ENCODE measurements around the gene ILKAP.
"Not testable (repeated sequence)": the region's sequence is repeated elsewhere in the genome, so short reads cannot be mapped to it uniquely, and the experiment has no call there.

ILKAP gene

GRCh38 chr2:238202326-238203093, 985 bp downstream of the ILKAP start:
- DNase-seq (ENCODE audit: low read depth in 3 of 3, low spot score in 1 of 3), result no peak

DNA sequence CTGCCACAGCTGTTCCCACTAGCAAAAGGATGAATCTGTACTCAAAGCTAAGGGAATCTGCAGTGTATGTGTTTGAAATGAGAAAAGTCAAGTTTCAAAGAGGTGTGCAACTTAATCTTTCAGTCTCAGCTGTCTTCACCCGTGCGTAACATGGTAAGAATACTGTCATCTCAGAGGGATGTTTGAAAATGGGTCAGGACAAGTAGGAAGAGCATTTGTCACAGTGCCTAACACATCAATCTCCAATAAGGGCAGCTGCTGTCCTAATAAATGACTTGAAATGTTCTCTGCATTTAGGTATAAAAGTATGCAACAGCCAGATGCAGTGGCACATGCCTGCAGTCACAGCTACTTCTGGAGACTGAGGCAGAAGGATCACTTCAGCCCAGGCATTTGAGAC, 13.1 kb downstream of the ILKAP start:
- DNase-seq (ENCODE audit: low read depth in 3 of 3, low spot score in 1 of 3), result no peak

DNA sequence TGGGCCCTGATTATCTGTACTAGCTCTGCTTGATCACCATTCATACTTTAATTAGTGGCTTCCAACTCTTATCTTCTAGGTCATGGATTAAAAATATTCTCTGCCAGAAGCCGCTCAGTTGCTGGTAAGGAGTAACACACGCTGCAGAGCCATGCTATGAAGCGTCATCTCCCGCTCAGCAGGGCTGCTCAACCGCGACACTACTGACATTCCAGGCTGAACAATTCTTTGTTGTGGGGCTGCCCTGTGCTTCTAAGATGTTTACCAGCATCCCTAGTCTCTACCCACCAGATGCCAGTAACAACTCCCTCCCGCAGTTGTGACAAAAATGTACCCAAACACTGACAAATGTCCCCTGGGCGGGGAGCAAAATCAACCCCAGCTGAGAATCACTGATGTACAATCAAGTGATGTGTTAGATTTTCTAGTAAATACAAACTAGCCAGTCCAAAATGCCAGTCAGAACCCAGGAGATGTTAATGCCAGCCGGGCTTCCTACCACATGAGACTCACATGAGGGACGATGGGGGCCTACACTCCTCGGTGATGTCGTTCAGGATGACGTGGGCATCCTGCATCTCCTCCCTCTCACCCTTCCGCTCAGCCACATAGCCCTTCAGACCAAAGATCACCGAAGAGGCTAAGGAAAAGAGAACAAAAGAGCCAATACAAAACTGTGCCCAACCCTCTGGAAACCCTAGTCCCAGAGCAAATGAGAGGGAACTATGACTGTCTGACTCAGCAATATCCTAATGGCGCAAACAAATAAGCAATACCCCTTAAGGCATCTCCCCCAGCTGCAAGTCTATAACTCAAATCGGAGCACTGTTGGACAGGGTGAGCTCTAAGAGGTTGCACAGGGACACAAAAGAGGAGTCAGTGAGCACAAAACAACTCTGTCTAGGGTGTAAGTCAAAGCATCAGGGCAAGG, 15.6 kb downstream of the ILKAP start:
- DNase-seq (ENCODE audit: low read depth in 3 of 3, low spot score in 1 of 3), result no peak

DNA sequence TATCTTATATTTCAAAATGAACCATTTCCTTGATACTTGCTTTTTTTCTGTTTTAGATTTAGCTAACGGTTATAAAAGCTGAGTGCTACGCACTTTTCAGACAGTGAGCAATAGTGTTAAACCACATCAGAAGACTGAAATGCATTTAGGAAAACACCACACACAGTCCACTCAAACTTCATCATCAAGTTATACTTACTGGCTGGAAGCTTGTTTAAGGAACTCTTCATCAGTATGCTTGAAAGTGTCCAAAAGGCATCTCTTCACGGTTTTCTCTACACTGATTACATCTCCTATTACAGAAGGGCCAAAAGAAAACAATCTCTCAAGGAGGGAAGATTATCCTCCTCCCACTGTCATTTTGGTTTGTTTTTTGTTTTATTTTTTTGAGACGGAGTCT, 19.7 kb downstream of the ILKAP start:
- DNase-seq (ENCODE audit: low read depth in 3 of 3, low spot score in 1 of 3), result no peak

GRCh38 chr2:238182362-238182761, 21.1 kb downstream of the ILKAP start:
- DNase-seq (ENCODE audit: low read depth in 3 of 3, low spot score in 1 of 3), result no peak

GRCh38 chr2:238180554-238180953, 22.9 kb downstream of the ILKAP start:
- no peak for DNase-seq (ENCODE audit: low read depth in 3 of 3, low spot score in 1 of 3)

GRCh38 chr2:238176613-238177012, 26.9 kb downstream of the ILKAP start:
- no peak for DNase-seq (ENCODE audit: low read depth in 3 of 3, low spot score in 1 of 3)

- no peak for DNase-seq (ENCODE audit: low read depth in 3 of 3, low spot score in 1 of 3)
Observed at GRCh38 chr2:238174701-238175100, 28.8 kb downstream of the ILKAP start.

GRCh38 chr2:238174291-238174690, 29.2 kb downstream of the ILKAP start:
- no peak for DNase-seq (ENCODE audit: low read depth in 3 of 3, low spot score in 1 of 3)

- DNase-seq (ENCODE audit: low read depth in 3 of 3, low spot score in 1 of 3), result no peak
Observed at GRCh38 chr2:238173692-238174091, 29.8 kb downstream of the ILKAP start.

- no peak for DNase-seq (ENCODE audit: low read depth in 3 of 3, low spot score in 1 of 3)
Observed at GRCh38 chr2:238172439-238172838, 31.1 kb downstream of the ILKAP start.

DNA sequence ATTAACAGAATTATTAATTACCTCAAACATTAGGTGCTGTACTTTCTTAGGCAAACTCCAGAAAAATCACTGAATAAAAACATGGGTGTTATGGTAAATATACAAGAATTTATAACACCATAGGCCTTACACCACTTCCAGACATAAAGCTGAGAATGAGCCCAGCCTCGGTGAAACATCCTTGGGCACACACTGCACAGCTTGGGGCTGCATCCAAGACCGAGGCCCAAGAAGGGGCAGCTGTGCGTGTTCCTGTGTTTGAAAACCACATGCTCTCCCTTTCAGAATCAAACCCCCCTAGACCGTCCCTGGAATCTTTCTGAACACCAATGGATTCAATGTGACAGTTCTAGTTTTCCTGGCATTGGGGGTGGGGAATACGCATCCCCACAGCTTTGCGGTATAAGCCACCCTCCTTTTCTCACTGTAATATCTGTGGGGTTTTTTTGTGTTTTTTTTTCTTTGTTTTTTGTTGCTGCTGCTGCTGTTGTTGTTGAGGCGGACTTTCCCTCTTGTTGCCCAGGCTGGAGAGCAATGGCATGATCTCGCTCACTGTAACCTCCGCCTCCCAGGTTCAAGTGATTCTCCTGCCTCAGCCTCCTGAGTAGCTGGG, 31.8 kb downstream of the ILKAP start:
- DNase-seq (ENCODE audit: low read depth in 3 of 3, low spot score in 1 of 3), result no peak

- DNase-seq (ENCODE audit: low read depth in 3 of 3, low spot score in 1 of 3), result not testable (repeated sequence)
Observed at GRCh38 chr2:238171072-238171431, 32.4 kb downstream of the ILKAP start.

- no peak for DNase-seq (ENCODE audit: low read depth in 3 of 3, low spot score in 1 of 3)
Observed at GRCh38 chr2:238170386-238171071, 33.0 kb downstream of the ILKAP start.

- DNase-seq (ENCODE audit: low read depth in 3 of 3, low spot score in 1 of 3), result no peak
Observed at GRCh38 chr2:238169708-238170251, 33.7 kb downstream of the ILKAP start.

GRCh38 chr2:238169048-238169707, 34.3 kb downstream of the ILKAP start:
- no peak for DNase-seq (ENCODE audit: low read depth in 3 of 3, low spot score in 1 of 3)

GRCh38 chr2:238168196-238169047, 35.1 kb downstream of the ILKAP start:
- DNase-seq (ENCODE audit: low read depth in 3 of 3, low spot score in 1 of 3), result no peak

DNA sequence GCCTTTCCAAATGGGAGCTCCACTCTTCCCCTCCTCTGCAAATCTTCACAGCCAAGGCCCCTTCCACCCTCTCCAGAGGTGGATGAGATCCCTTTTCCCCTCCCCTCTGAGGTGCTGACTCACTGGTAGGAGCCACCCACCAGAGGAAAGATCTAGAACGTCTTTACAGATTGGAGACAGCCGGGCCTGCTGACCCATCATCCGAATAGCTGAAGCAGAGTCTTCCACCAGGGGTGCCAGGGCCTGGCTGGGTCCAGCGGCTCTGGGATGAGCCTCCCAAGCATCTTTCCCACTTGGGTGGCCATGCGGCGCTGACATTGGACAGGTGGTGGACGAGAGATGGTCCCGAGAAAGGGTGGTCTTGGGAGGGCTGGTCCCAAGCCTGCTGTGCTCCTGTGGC, 35.7 kb downstream of the ILKAP start:
- no peak for DNase-seq (ENCODE audit: low read depth in 3 of 3, low spot score in 1 of 3)

- no peak for DNase-seq (ENCODE audit: low read depth in 3 of 3, low spot score in 1 of 3)
Observed at GRCh38 chr2:238167344-238167715, 36.2 kb downstream of the ILKAP start.

Data from stimulated activated CD4-positive, alpha-beta T cell treated with anti-CD3 and anti-CD28 coated beads, TNF-alpha, amount 100 ng/mL, for 1 hour (primary cell).